Measurements from ENCODE around the gene N4BP2L2.

Gene N4BP2L2

DNA sequence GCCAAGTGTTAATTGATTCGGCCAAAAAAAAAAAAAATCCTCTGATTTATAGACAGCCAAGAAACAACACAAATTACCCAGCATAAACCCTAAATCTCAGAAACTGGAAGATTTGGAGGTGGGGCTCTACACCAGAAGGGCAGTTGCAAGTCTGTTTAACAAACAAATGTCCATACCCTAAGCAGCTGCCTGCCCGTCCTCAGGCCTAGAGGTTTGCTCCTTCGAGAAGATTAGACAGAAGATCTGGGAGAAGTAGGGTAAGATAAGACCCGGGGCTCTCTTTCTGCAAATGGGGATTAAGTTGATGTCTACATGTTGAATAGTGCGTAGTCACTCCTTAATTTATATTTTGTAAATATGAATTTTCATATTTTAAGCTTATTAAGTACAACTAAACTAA lies 107.2 kb downstream of the N4BP2L2 start:
- Histone ChIP-seq H3K4me3 (no peak overlapping the region), H3K9ac (ENCODE audit: insufficient read length) (no peak overlapping the region), H3K27ac (no peak overlapping the region), H3K36me3 (ENCODE audit: insufficient read depth, low read length) (peaks cover 4% of the 10 kb centered on the region; the same call in 1 of the 2 replicates), H3K9me3 (ENCODE audit: low read depth, low read length) (no peaks in the 10 kb centered on the region)
- DNase-seq (ENCODE audit: low read depth, low spot score): no peak
- TF ChIP-seq POLR2AphosphoS5 (IDR thresholded peaks at IDR 0.05; ENCODE audit: borderline replicate concordance, low read depth, low read length): no peak
- TF ChIP-seq FOXP2 (optimal IDR thresholded peaks at IDR 0.05; ENCODE audit: control extremely low read depth, extremely low read length, insufficient read depth): no peak
- TF ChIP-seq EZH2 (IDR thresholded peaks at IDR 0.05): no peak

DNA sequence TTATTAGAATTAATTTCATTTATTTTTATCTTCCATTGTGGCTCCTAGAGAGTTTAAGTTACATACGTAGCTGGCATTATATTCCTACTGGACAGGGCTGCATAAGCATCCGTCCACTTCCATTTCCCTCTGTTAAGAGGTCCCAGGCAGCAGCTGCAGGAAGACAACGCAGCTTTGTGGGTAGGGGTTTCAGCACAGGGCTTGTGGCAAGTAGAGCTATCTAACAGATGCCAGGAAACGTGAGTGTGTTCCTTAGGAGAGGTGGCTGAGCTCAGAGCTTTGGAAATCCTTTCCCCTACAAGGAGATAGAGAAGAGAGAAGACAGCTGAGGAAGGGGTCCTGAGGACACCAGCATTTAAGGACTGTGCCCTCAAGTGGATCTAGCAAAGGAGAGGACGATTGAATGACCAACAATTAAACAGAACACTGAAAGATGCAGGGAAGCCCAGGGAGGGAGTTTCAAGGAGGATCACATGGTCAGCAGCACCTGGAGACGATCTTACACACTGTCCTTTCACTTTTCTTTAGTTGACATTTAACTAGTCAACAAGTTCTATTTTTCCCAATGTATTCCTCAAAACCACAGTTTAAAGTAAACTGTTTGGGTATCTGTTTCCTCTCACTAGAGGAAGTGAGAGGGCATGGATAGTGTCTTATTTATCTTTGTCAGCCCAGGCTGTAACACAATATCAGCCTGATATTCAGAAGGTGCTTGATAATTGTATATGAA lies 108.4 kb downstream of the N4BP2L2 start:
- Histone ChIP-seq H3K9ac (ENCODE audit: insufficient read length) (no peak overlapping the region), H3K9me3 (ENCODE audit: low read depth, low read length) (no peaks in the 10 kb centered on the region), H3K36me3 (ENCODE audit: insufficient read depth, low read length) (peaks cover 4% of the 10 kb centered on the region; the same call in 1 of the 2 replicates), H3K27ac (no peak overlapping the region), H3K4me3 (no peak overlapping the region)
- DNase-seq (ENCODE audit: low read depth, low spot score): no peak
- TF ChIP-seq EZH2 (IDR thresholded peaks at IDR 0.05) (no peak), FOXP2 (optimal IDR thresholded peaks at IDR 0.05; ENCODE audit: control extremely low read depth, extremely low read length, insufficient read depth) (no peak), POLR2AphosphoS5 (IDR thresholded peaks at IDR 0.05; ENCODE audit: borderline replicate concordance, low read depth, low read length) (no peak)

DNA sequence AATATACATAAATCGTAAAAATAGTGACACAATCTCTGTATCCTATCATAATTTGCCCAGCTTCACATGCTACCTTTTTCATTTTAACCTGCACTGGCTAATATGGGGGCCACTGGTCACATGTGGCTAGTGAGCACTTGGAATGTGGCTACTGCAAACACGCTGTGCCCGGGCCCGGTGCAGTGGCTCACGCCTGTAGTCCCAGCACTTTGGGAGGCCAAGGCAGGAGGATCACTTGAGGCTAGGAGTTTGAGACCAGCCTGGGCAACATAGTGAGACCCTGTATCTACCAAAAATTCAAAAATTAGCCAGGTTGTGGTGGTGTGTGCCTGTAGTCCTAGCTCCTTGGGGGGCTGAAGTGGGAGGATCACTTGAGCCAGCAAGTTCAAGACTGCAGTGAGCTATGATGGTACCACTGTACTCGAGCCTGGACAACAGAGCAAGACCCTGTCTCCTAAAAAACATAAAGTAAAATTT lies 109.1 kb downstream of the N4BP2L2 start:
- no peak for DNase-seq (ENCODE audit: low read depth, low spot score)
- Histone ChIP-seq H3K9ac (ENCODE audit: insufficient read length) (no peak overlapping the region), H3K9me3 (ENCODE audit: low read depth, low read length) (no peaks in the 10 kb centered on the region), H3K4me3 (no peak overlapping the region), H3K36me3 (ENCODE audit: insufficient read depth, low read length) (peaks cover 4% of the 10 kb centered on the region; the same call in 1 of the 2 replicates), H3K27ac (no peak overlapping the region)
- TF ChIP-seq POLR2AphosphoS5 (IDR thresholded peaks at IDR 0.05; ENCODE audit: borderline replicate concordance, low read depth, low read length): no peak

DNA sequence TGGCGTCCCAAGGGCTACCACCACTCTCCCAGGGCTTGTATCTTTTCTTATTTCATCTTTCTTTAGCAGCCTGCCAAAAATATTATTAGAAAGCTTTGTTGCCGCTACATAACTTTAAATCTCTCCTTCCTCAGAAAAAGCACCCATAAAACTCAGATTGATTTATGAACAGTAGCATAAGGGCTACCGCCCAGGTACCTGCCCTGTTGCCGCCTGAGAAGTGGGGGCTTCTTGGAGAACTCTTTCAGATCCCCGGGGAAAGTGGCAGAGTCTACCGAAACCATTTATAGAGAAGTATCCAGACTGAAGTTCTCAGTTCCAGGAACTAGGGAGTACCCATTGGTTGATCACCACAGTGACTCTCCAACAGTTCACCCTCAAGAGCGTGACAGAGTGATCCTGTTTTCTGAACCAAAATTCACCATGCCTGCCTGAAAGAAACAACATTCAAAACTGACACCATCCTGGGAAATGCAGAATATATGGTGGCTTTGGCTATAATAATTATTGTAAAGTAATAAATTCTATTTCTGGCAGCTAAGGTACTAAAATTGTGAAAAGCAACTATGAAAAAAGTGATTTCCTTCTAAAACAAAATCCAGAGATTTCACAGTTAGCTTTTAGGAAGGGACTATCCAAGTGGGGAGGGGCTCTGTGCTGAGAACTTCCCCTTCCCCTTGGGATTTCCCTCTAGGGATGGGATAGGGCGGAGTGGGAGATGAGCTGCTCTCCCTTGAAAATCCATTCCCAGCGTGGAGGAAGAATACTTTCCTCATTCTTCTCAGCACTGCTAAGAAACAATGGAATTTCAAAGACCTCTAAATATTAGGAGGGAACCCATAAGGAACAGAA lies 109.8 kb downstream of the N4BP2L2 start:
- Histone ChIP-seq H3K36me3 (ENCODE audit: insufficient read depth, low read length) (peaks cover 4% of the 10 kb centered on the region; the same call in 1 of the 2 replicates), H3K9ac (ENCODE audit: insufficient read length) (no peak overlapping the region), H3K27ac (no peak overlapping the region), H3K4me3 (no peak overlapping the region), H3K9me3 (ENCODE audit: low read depth, low read length) (no peaks in the 10 kb centered on the region)
- TF ChIP-seq FOXP2 (optimal IDR thresholded peaks at IDR 0.05; ENCODE audit: control extremely low read depth, extremely low read length, insufficient read depth) (no peak), EZH2 (IDR thresholded peaks at IDR 0.05) (no peak), POLR2AphosphoS5 (IDR thresholded peaks at IDR 0.05; ENCODE audit: borderline replicate concordance, low read depth, low read length) (no peak)
- no peak for DNase-seq (ENCODE audit: low read depth, low spot score)

DNA sequence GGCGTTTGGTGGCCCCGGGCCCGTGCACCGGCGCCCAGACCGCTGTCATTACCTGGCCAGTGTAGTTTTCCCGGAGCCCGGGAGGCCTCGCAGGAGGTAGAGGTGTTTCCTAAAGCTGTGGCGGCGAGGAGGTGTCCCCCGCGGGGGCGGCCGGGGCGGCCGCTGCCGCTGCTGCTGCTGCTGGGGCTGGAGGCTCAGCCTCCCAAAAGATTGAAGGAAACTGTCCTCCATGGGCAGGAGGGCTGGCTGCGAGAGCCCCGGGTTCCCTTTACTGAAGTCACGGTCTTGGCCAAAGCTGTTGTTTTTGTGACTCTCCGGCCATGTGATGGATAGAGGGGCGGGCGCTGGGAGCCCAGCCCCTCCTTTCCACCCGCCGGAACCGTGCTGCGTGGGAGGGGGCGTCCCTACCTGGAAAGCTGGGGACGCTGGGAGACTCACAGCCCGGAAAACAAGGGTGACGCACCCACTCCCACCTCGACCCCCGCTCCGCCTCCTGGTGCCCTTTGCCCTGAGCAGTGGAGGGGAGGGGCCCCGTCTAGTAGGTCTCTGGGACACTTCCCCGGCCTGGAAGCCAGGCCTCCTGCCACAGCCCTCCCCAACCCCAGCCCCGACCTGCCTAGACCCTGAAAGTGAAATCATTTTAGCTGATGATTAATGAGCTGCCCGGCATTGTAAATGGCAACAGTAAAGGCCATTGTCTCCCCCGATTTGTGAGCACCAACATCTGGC lies 110.6 kb downstream of the N4BP2L2 start, which contains the start of gene N4BP2L1:
Gene N4BP2L1, minus strand, starts transcription at position 279 of the 729 bp plus-strand sequence. Its CDS starts 48 bp downstream, at position 231.
- Histone ChIP-seq H3K27ac (no peak within 1 kb of the TSS), H3K4me3 (no peak within 1 kb of the TSS), H3K9ac (ENCODE audit: insufficient read length) (no peak within 1 kb of the TSS), H3K36me3 (ENCODE audit: insufficient read depth, low read length) (peaks cover 4% of the 10 kb centered on the region; the same call in 1 of the 2 replicates), H3K9me3 (ENCODE audit: low read depth, low read length) (no peaks in the 10 kb centered on the region)
- TF ChIP-seq EZH2 (IDR thresholded peaks at IDR 0.05): no peak
- TF ChIP-seq FOXP2 (optimal IDR thresholded peaks at IDR 0.05; ENCODE audit: control extremely low read depth, extremely low read length, insufficient read depth): no peak
- TF ChIP-seq POLR2AphosphoS5 (IDR thresholded peaks at IDR 0.05; ENCODE audit: borderline replicate concordance, low read depth, low read length): no peak
- no peak for DNase-seq (ENCODE audit: low read depth, low spot score)

DNA sequence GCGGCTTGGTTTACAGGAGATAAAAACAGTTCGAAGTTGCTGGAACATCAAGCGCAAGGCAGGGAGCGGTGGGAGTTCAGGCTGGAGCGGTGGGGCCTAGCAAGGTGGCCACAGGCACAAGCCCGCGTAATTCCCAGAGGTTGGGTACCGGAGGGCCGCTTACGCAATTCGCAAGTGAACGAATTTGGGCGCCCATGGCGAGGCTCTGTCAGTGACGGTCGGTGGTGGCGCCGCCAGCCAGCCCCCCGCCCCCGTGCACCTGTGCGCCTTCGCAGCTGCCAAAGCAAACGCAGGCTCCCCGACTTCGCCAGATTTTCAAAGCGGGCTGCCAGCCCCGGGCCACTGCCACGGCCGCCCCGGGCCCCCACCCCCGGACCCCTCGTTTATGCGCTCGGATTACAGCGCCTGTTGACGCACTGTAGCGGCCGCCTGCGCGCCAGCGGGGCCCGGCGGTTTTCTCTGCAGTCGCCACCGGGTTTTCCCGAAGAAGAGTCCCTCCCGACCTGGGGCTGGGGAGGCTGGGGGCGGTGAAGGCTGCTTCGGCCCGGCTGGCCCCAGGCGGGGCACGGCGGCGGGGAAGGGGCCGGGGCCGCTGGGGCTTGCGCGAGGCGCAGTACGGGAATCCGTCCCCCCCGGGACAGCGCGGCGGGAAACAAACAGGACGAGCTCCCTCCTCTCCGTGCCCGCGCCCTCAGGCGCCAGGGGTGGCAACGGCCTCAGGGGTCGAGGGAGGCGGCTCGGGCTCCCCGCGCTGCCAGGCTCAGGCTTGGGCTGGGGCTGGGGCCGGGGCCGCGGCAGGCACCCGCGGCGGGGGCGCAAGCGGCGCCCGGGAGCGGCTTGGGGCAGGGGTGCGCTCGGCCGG lies 111.4 kb downstream of the N4BP2L2 start:
- Histone ChIP-seq H3K27ac (no peak overlapping the region), H3K9ac (ENCODE audit: insufficient read length) (no peak overlapping the region), H3K9me3 (ENCODE audit: low read depth, low read length) (no peaks in the 10 kb centered on the region), H3K36me3 (ENCODE audit: insufficient read depth, low read length) (peaks cover 4% of the 10 kb centered on the region; the same call in 1 of the 2 replicates), H3K4me3 (no peak overlapping the region)
- TF ChIP-seq POLR2AphosphoS5 (IDR thresholded peaks at IDR 0.05; ENCODE audit: borderline replicate concordance, low read depth, low read length): no peak
- no peak for TF ChIP-seq FOXP2 (optimal IDR thresholded peaks at IDR 0.05; ENCODE audit: control extremely low read depth, extremely low read length, insufficient read depth)
- no peak for TF ChIP-seq EZH2 (IDR thresholded peaks at IDR 0.05)
- DNase-seq (ENCODE audit: low read depth, low spot score): no peak

DNA sequence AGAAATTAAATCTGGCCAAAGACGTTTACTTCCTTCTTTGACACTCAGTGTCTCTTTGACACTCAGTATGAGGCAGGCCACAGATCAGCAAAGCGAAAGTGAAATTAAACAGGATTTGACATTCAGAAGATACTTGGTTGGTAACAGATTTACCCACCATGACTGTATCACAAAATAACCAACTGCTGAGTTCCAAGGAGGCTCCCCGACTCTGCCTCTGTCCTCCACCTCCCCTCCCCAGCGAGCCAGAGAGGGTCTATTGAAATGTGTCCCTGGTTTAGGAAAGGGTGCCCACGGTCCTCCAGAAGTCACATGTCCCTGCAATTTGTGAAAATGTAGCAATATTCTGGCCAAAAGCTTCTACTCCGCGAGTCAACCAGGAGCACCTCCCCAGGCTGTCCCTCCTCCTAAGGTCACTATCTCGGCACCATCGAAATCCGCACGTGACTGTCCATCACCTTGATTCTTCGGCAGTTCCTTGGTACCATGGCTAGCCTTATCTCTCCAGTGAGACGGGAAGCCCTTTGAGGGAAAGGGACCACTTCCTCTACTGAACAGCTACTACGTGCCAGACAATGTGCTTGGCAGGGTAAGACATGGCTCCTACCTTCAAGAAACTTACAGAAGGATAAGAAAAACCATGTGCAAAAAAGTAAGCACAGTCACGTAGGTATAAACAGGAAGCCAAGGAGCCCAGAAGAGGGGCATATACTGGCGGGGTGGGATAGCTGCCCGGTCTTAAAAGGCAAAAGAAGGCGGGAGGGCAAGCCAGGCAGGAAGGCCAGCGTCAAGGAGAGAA lies 112.2 kb downstream of the N4BP2L2 start:
- Histone ChIP-seq H3K9me3 (ENCODE audit: low read depth, low read length) (no peaks in the 10 kb centered on the region), H3K4me3 (no peak overlapping the region), H3K36me3 (ENCODE audit: insufficient read depth, low read length) (peaks cover 4% of the 10 kb centered on the region; the same call in 1 of the 2 replicates), H3K27ac (no peak overlapping the region), H3K9ac (ENCODE audit: insufficient read length) (no peak overlapping the region)
- no peak for DNase-seq (ENCODE audit: low read depth, low spot score)
- no peak for TF ChIP-seq EZH2 (IDR thresholded peaks at IDR 0.05)
